Vagina (tissue), 2 donors: ENCODE results near the gene FCN3. TPM values are rescaled to one million over a fixed set of nuclear protein-coding genes. Genes with fewer than 3 reads are reported as not detected.

Source experiments
- DNase-seq, 2 donors: peaks; one replicate each; pipeline ENCODE4 v3.0.0-alpha.2; 2017; ENCODE audit errors: extremely low spot score in 2 of 2
- H3K27ac ChIP-seq: fragments of 200-600 bp; sonication (generic); one replicate; pipeline ENCODE4 v1.5.1; 2019
- H3K27me3 ChIP-seq: fragments of 200-600 bp; sonication (generic); one replicate; pipeline ENCODE4 v1.5.1; 2019
- H3K36me3 ChIP-seq, 2 donors: fragments of 200-600 bp; sonication (generic); one replicate each; pipeline ENCODE4 v1.5.1; 2017 to 2019
- H3K4me1 ChIP-seq: fragments of 200-600 bp; sonication (generic); one replicate; pipeline ENCODE4 v1.5.1; 2019
- H3K4me3 ChIP-seq, 2 donors: fragments of 200-600 bp; sonication (generic); 1 replicate in 1 of 2; 2 replicates in 1 of 2; pipeline ENCODE4 v1.5.1; 2016 to 2019
- H3K9me3 ChIP-seq: fragments of 200-600 bp; sonication (generic); one replicate; pipeline ENCODE4 v1.5.1; 2019
- POLR2A ChIP-seq, 2 donors: fragments of 450-650 bp; IDR thresholded peaks; one replicate each; pipeline ENCODE4 v1.6.1; 2017; ENCODE audit warnings: antibody characterized with exemption in 2 of 2, mild to moderate bottlenecking in 2 of 2, moderate library complexity in 2 of 2
- POLR2AphosphoS5 ChIP-seq, 2 donors: sonication (generic); formaldehyde crosslinking; IDR thresholded peaks; one replicate each; pipeline ENCODE4 v1.9.0; 2017; ENCODE audit warnings: antibody characterized with exemption in 2 of 2, mild to moderate bottlenecking in 2 of 2, low read depth in 1 of 2; ENCODE audit not compliant: insufficient read depth in 1 of 2
- intact Hi-C: fragments of 100-400 bp; cut with DNase I; formaldehyde crosslinking; loops from one replicate; pipeline ENCODE4 v1.15.1; 2023
- total RNA-seq: library from RNA; depleted of rRNA; stranded (reverse); fragments of >200 nt; gene quantifications from one replicate; pipeline ENCODE4 v1.2.3, GENCODE V29; 2016
- TF ChIP-seq, protein P1 (sequence below), 3 experiments: fragments of 450-650 bp in 2 of 3; fragments of 200-600 bp in 1 of 3; sonication (generic) in 1 of 3; IDR thresholded peaks; one replicate each; pipeline ENCODE4 v1.5.1; 2017 to 2019; ENCODE audit warnings: antibody characterized with exemption in 3 of 3, mild to moderate bottlenecking in 2 of 3, moderate library complexity in 2 of 3

The FCN3 gene
- total RNA-seq, 1 donor from 2014 or later, result 1.7 TPM

DNA sequence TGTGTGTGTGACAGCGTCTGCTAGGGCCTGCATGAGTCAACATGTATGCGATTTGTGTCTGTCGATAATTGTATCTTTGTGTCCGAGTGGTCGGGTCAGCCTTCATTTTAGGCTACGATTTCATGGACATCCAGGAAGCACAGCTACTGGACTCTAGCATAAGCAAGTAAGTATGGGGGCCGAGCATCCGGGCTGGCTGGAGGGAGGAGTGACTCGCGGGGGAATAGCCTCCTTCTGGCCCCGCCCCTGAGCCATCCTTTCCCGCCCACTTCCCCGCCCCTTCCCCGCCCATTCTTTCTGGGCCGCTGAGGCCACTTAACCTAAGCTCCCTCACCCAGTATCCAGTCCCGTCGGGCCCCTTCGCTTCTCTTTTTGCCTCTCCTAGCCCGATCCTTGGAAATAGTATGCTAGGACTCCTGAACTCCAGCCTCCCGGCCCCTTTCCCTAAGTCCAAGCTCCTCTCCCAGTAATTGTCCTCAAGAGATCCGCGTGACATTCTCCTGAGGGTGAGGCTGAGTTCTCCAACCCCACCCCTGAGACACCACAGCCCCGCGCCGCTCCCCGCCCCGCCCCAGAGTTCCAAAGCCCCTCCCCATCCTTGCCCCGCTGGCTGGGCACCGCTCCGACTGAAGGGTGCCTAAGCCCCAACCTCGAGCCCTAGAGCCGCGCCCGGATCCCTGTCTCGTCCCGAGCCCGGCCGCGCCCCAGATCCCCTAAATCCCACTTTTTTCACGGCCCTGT, 9.1 kb downstream of the FCN3 start:
- peaks cover 51% of the 10 kb centered on the region for H3K4me1 ChIP-seq
- peak in 1 of 2 donors; percentile 97 for DNase-seq
- no peaks in the 10 kb centered on the region for H3K9me3 ChIP-seq
- peaks cover 0 to 38% of the 10 kb centered on the region in 2 donors for H3K36me3 ChIP-seq
- H3K27ac ChIP-seq, result peak overlapping the region; percentile 99
- H3K27me3 ChIP-seq, result no peaks in the 10 kb centered on the region
- peak overlapping the region; percentile 75 to 97 for H3K4me3 ChIP-seq
- TF ChIP-seq, protein P1, sequence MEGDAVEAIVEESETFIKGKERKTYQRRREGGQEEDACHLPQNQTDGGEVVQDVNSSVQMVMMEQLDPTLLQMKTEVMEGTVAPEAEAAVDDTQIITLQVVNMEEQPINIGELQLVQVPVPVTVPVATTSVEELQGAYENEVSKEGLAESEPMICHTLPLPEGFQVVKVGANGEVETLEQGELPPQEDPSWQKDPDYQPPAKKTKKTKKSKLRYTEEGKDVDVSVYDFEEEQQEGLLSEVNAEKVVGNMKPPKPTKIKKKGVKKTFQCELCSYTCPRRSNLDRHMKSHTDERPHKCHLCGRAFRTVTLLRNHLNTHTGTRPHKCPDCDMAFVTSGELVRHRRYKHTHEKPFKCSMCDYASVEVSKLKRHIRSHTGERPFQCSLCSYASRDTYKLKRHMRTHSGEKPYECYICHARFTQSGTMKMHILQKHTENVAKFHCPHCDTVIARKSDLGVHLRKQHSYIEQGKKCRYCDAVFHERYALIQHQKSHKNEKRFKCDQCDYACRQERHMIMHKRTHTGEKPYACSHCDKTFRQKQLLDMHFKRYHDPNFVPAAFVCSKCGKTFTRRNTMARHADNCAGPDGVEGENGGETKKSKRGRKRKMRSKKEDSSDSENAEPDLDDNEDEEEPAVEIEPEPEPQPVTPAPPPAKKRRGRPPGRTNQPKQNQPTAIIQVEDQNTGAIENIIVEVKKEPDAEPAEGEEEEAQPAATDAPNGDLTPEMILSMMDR (IDR thresholded peaks at IDR 0.05), result no peak
- TF ChIP-seq POLR2A (IDR thresholded peaks at IDR 0.05), result peak in 1 of 2 donors; percentile 70
- TF ChIP-seq POLR2AphosphoS5 (IDR thresholded peaks at IDR 0.05; ENCODE audit: insufficient read depth in 1 of 2, low read depth in 1 of 2), result peak; percentile 18 to 76
- intact Hi-C loops, result no loop called here

DNA sequence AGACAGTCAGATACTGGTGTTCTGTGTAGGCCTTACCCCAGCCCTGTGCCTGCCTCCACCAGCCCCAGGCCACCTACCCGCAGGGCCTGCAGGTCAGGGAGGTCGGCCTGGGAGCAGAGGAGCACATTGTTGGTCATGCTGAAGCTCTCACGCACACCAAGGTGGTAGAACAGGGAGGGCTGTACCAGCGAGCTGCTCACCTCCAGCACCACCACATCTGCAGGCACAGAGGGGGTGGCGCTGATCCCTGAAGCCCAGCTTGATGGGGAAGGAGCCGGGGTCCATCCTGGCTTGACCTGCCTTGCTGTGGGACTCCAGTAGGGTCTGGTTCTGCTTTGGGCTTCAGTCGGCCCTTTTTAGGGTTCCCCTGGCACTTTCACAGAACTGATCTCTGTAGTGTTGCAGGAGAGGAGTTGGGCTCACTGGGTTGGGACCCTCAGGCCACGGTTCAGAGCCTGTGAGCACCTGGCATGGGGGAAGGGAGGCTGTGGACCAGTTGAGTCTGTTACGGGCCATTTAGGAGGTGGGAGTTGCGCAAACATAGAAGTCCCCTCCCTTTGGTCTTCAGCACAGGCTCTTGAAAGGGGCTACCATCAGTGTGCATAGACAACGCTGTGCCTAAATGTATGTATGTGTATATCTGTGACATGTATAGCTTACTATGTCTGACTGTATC, 9.8 kb downstream of the FCN3 start:
- Histone ChIP-seq H3K9me3 (no peaks in the 10 kb centered on the region), H3K4me1 (peaks cover 51% of the 10 kb centered on the region), H3K27ac (peak overlapping the region; percentile 99), H3K4me3 (peak overlapping the region; percentile 75 to 97), H3K27me3 (no peaks in the 10 kb centered on the region), H3K36me3 (peaks cover 0 to 45% of the 10 kb centered on the region in 2 donors)
- TF ChIP-seq, protein P1 (IDR thresholded peaks at IDR 0.05), result no peak
- TF ChIP-seq POLR2AphosphoS5 (IDR thresholded peaks at IDR 0.05; ENCODE audit: insufficient read depth in 1 of 2, low read depth in 1 of 2), result no peak
- TF ChIP-seq POLR2A (IDR thresholded peaks at IDR 0.05), result no peak
- no peak for DNase-seq
- intact Hi-C loops, result no loop called here

DNA sequence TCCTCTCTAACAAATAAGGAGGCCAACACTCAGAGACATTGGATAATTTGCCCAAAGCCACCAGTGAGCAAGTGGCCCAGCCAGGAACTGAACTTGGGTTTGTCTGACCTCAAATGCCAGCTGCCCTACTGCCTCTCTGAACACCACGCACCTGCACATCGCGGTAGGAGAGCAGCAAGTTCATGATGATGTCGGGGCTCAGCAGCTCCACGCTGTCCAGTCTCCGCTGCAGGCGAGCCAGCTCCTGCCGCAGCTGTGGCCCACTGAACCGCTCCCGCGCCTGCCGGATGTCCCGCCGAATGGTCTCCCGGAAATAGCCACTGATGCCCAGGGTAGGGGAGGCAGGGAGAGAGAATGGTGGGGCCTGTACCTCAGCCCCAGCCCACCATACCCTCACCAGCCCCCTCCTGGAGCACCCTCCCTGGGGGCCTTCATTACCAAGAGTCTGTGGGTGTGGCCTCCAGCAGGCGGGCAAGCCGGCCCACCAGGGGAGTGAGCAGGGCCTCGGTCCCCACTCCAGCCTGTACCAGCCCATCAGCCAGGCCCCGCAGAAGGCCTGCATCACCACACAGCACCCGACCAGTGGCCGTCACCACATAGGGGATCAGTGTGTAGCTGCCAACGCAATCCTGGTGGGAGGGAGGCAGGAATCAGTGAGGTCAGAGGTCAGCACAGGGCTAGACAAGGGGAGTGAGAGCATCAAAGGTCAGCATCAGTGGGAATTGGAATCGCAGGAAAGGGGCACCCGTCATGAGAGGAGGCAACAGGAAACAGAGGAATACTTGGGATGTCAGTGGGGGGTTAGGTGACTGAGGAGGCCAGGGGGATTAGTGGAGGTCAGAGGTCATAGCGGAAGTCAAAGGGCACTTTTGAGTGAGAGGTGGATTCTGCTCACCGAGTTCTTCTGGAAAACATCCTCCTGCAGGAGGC, 10.6 kb downstream of the FCN3 start:
- peak overlapping the region; percentile 99 for H3K27ac ChIP-seq

DNA sequence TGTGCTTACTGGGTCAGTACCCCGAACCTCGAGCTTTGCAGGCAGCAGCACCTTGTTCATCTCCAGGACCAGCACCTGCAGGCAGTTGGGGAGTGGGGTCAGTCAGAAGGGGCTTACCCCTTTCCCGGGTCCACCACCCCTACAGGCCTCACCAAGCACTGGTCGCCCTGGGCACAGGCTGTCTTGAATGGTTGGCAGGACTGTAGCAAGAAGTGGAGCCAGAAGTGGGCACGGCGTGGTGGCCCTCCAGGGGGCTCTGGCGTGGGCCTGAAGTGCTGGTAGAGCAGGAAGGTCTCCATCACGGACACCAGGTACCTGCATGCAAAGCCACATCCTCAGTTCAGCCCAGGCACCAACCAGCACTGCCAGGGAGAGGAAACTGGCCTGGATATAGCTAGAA, 13.1 kb downstream of the FCN3 start:
- no peaks in the 10 kb centered on the region for H3K27me3 ChIP-seq
- no peaks in the 10 kb centered on the region for H3K9me3 ChIP-seq
- intact Hi-C loops, result no loop called here
- no peak for DNase-seq
- peaks cover 0 to 72% of the 10 kb centered on the region in 2 donors for H3K36me3 ChIP-seq
- H3K4me1 ChIP-seq, result peaks cover 35% of the 10 kb centered on the region
- no peak overlapping the region for H3K27ac ChIP-seq
- H3K4me3 ChIP-seq, result no peak overlapping the region
- TF ChIP-seq, protein P1 (IDR thresholded peaks at IDR 0.05), result no peak

More for the DNA sequence above, 10.6 kb downstream of the FCN3 start:
- H3K36me3 ChIP-seq, result peaks cover 0 to 53% of the 10 kb centered on the region in 2 donors
- no peaks in the 10 kb centered on the region for H3K27me3 ChIP-seq
- TF ChIP-seq, protein P1 (IDR thresholded peaks at IDR 0.05), result no peak
- no peak for TF ChIP-seq POLR2AphosphoS5 (IDR thresholded peaks at IDR 0.05; ENCODE audit: insufficient read depth in 1 of 2, low read depth in 1 of 2)
- TF ChIP-seq POLR2A (IDR thresholded peaks at IDR 0.05), result no peak
- H3K4me1 ChIP-seq, result peaks cover 44% of the 10 kb centered on the region
- no peaks in the 10 kb centered on the region for H3K9me3 ChIP-seq
- DNase-seq, result no peak
- intact Hi-C loops, result no loop called here
- no peak overlapping the region for H3K4me3 ChIP-seq
